Tibial nerve (tissue), 3 donors: Measurements from ENCODE around the gene ARMS2.

ENCODE experiments used
- POLR2A ChIP-seq, 2 donors: fragments of 450-650 bp; IDR thresholded peaks; one replicate each; pipeline ENCODE4 v1.6.1; 2017; ENCODE audit warnings: antibody characterized with exemption in 2 of 2, mild to moderate bottlenecking in 2 of 2, moderate library complexity in 2 of 2
- TF ChIP-seq, protein P1 (sequence below), 5 experiments: fragments of 200-600 bp in 3 of 5; fragments of 450-650 bp in 2 of 5; sonication (generic) in 3 of 5; IDR thresholded peaks; one replicate each; pipeline ENCODE4 v1.5.1; 2016 to 2019; ENCODE audit warnings: antibody characterized with exemption in 5 of 5, mild to moderate bottlenecking in 3 of 5, moderate library complexity in 2 of 5

DNA sequence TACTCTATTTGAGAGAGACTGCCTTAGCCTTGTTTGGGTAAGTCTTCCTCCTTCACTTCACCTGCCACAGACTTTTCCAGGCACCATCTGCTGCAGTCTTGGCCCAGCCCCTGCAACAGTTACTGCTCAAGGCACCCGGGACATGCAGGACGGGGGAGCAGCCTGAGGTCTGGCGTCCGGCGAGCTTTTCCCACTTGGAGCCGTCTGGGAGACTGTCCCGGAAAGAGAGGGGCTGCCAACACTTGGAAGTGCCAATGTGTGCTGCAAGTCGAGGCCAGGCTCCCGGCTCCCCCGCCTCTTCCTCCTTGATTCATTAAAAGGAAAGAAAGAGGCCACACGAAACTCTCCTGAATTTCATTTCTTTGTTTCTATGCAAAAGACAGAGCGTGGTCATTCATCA lies 20.6 kb downstream of the ARMS2 start:
- TF ChIP-seq, protein P1, sequence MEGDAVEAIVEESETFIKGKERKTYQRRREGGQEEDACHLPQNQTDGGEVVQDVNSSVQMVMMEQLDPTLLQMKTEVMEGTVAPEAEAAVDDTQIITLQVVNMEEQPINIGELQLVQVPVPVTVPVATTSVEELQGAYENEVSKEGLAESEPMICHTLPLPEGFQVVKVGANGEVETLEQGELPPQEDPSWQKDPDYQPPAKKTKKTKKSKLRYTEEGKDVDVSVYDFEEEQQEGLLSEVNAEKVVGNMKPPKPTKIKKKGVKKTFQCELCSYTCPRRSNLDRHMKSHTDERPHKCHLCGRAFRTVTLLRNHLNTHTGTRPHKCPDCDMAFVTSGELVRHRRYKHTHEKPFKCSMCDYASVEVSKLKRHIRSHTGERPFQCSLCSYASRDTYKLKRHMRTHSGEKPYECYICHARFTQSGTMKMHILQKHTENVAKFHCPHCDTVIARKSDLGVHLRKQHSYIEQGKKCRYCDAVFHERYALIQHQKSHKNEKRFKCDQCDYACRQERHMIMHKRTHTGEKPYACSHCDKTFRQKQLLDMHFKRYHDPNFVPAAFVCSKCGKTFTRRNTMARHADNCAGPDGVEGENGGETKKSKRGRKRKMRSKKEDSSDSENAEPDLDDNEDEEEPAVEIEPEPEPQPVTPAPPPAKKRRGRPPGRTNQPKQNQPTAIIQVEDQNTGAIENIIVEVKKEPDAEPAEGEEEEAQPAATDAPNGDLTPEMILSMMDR (IDR thresholded peaks at IDR 0.05), result no peak
- TF ChIP-seq POLR2A (IDR thresholded peaks at IDR 0.05), result no peak
